Cardiac muscle cell (in vitro differentiated cells and primary cell): ENCODE data around the gene RPSA. TPM values are rescaled to one million over a fixed set of nuclear protein-coding genes. Genes with fewer than 3 reads are reported as not detected.
"Not testable (repeated sequence)": the region's sequence is repeated elsewhere in the genome, so short reads cannot be mapped to it uniquely, and the experiment has no call there.

Experiments
- DNase-seq, 2 donors: peaks; one replicate each; pipeline versions ENCODE4 v3.0.0 to v3.0.0-alpha.2; 2010 to 2017; ENCODE audit warnings: low read depth in 1 of 2, low spot score in 1 of 2
- H3K27ac ChIP-seq: fragments of 200-600 bp; sonication (generic); 2 replicates; pipeline ENCODE4 v1.5.1; 2016
- H3K27me3 ChIP-seq: fragments of 200-600 bp; sonication (generic); 2 replicates; pipeline ENCODE4 v1.6.0; 2016; ENCODE audit warnings: control low read depth
- H3K36me3 ChIP-seq: fragments of 200-600 bp; sonication (generic); 2 replicates; pipeline ENCODE4 v1.5.1; 2016; ENCODE audit warnings: control low read depth
- H3K4me1 ChIP-seq: fragments of 200-600 bp; sonication (generic); 2 replicates; pipeline ENCODE4 v1.8.1; 2017; ENCODE audit warnings: low read depth, mild to moderate bottlenecking, mixed run types
- H3K4me3 ChIP-seq: fragments of 200-600 bp; sonication (generic); 2 replicates; pipeline ENCODE4 v1.5.1; 2016; ENCODE audit warnings: mild to moderate bottlenecking
- H3K9me3 ChIP-seq: fragments of 200-600 bp; sonication (generic); 2 replicates; pipeline ENCODE4 v1.5.1; 2017; ENCODE audit warnings: low read depth, mild to moderate bottlenecking, control low read depth
- CTCF ChIP-seq: IDR thresholded peaks from 2 replicates; pipeline ENCODE4 v1.5.1; 2012; ENCODE audit warnings: low read depth, mild to moderate bottlenecking, low read length
- polyA plus RNA-seq: library from polyadenylated mRNA; unstranded; fragments of >200 nt; fragmentation: Nextera tagmentation; extraction: Ambion mirVana; gene quantifications from 2 replicates; pipeline ENCODE4 v1.2.1, GENCODE V29; 2016
- total RNA-seq: library from RNA; depleted of rRNA; stranded (reverse); fragments of >200 nt; gene quantifications from 2 replicates; pipeline ENCODE4 v1.2.3, GENCODE V29; 2016

RPSA gene
- total RNA-seq (1,073 and 1,090 TPM in 2 replicates), polyA plus RNA-seq (329 and 344 TPM in 2 replicates)

- peaks cover 6% of the 10 kb centered on the region for H3K4me1 ChIP-seq
- H3K27me3 ChIP-seq: no peaks in the 10 kb centered on the region
- peaks cover 33% of the 10 kb centered on the region for H3K36me3 ChIP-seq
- peak; percentile 97 for DNase-seq
- TF ChIP-seq CTCF: peak; percentile 49
- H3K9me3 ChIP-seq: no peaks in the 10 kb centered on the region
- H3K27ac ChIP-seq: peak within 1 kb of the TSS; percentile 69
- peak within 1 kb of the TSS; percentile 54 for H3K4me3 ChIP-seq
Observed at GRCh38 chr3:39406368-39407258, at the start of gene RPSA. TSS of gene RPSA (plus strand) at chr3:39406720. CDS start at chr3:39407654, 934 bp downstream.

GRCh38 chr3:39358333-39358732, 48.2 kb upstream of the RPSA start:
- Histone ChIP-seq H3K4me3 (no peak overlapping the region), H3K27ac (no peak overlapping the region), H3K27me3 (peaks cover 5% of the 10 kb centered on the region), H3K4me1 (no peaks in the 10 kb centered on the region), H3K36me3 (no peaks in the 10 kb centered on the region), H3K9me3 (no peaks in the 10 kb centered on the region)
- DNase-seq: no peak
- TF ChIP-seq CTCF: no peak

- DNase-seq: no peak
- Histone ChIP-seq H3K27ac (no peak overlapping the region), H3K27me3 (no peaks in the 10 kb centered on the region), H3K4me1 (no peaks in the 10 kb centered on the region), H3K36me3 (no peaks in the 10 kb centered on the region), H3K4me3 (no peak overlapping the region), H3K9me3 (no peaks in the 10 kb centered on the region)
- no peak for TF ChIP-seq CTCF
Observed at GRCh38 chr3:39361252-39361927, 45.1 kb upstream of the RPSA start.

GRCh38 chr3:39362192-39362591, 44.3 kb upstream of the RPSA start:
- TF ChIP-seq CTCF: no peak
- H3K27me3 ChIP-seq: no peaks in the 10 kb centered on the region
- peak; percentile 23 to 69 for DNase-seq
- no peaks in the 10 kb centered on the region for H3K36me3 ChIP-seq
- H3K9me3 ChIP-seq: no peaks in the 10 kb centered on the region
- H3K4me1 ChIP-seq: no peaks in the 10 kb centered on the region
- H3K27ac ChIP-seq: no peak overlapping the region
- no peak overlapping the region for H3K4me3 ChIP-seq

- no peak overlapping the region for H3K27ac ChIP-seq
- no peaks in the 10 kb centered on the region for H3K27me3 ChIP-seq
- no peaks in the 10 kb centered on the region for H3K36me3 ChIP-seq
- H3K4me1 ChIP-seq: no peaks in the 10 kb centered on the region
- no peaks in the 10 kb centered on the region for H3K9me3 ChIP-seq
- TF ChIP-seq CTCF: no peak
- H3K4me3 ChIP-seq: no peak overlapping the region
- no peak for DNase-seq
Observed at GRCh38 chr3:39362812-39363211, 43.7 kb upstream of the RPSA start.

GRCh38 chr3:39370450-39370849, 36.1 kb upstream of the RPSA start:
- not testable (repeated sequence) for H3K27me3 ChIP-seq, H3K27ac ChIP-seq, H3K9me3 ChIP-seq, H3K4me3 ChIP-seq, H3K4me1 ChIP-seq, H3K36me3 ChIP-seq, DNase-seq
